ENCODE results near the gene SGCD. TPM values are rescaled to one million over a fixed set of nuclear protein-coding genes. Genes with fewer than 3 reads are reported as not detected.
"Not testable (repeated sequence)": the region's sequence is repeated elsewhere in the genome, so short reads cannot be mapped to it uniquely, and the experiment has no call there.

The SGCD gene
- total and polyA plus RNA-seq, 4 experiments from 2014 or later, result not detected

DNA sequence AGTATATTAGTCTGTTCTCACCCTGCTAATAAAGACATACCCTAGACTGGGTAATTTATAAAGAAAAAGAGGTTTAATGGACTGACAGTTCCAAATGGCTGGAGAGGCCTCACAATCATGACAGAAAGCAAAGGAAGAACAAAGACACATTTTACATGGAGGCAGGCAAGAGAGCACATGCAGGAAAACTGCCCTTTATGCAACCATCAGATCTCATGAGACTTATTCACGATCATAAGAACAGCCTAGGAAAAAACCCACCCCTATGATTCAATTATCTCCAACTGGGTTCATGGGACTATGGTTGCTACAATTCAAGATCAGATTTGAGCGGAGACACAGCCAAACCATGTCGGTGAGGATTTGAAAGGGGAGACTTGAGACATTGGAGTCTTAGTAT is 270.3 kb downstream of the SGCD start:
- Histone ChIP-seq H3K27me3 (ENCODE audit: insufficient read depth, low read length) (no peaks in the 10 kb centered on the region), H3K4me3 (ENCODE audit: low read length in 2 of 2) (no peak overlapping the region), H3K9me3 (ENCODE audit: control insufficient read depth in 1 of 2, low read length in 2 of 2) (no peaks in the 10 kb centered on the region), H3K4me1 (ENCODE audit: insufficient read depth, low read length) (no peaks in the 10 kb centered on the region), H3K27ac (ENCODE audit: low read depth, low read length) (no peak overlapping the region), H3K36me3 (ENCODE audit: insufficient read depth, low read length) (no peaks in the 10 kb centered on the region)
- DNase-seq, result no peak
- Mint-ChIP-seq H3K27me3 (peaks cover 10 to 14% of the 10 kb centered on the region in 2 donors), H3K27ac (no peak overlapping the region), H3K36me3 (no peaks in the 10 kb centered on the region), H3K9me3 (peaks cover 2 to 16% (median 9%) of the 10 kb centered on the region in 8 donors), H3K4me3 (no peak overlapping the region), H3K4me1 (no peaks in the 10 kb centered on the region)
- ChIA-PET POLR2A (ENCODE audit: partially characterized antibody) (no interaction called here), CTCF (ENCODE audit: partially characterized antibody) (no interaction called here)
- intact Hi-C loops (cut with micrococcal nuclease), result no loop called here

DNA sequence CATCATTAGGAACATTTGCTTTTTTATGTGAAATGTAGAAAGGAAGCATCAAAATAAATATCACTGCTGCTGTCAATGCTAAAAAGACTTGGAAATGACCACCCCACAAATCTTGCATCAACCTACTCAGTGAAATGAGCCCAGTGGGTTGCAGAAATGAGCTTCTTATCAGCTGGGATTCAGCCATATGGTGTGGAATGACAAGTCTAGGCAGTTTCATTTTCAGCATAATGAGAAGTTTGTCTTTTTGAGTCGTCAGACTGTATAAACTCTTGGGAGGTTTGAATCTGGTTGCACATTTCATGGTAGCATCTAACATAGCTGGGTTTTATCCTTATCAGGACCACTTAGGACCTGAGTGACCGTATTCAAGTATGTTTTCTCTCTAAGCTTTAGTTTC is 272.0 kb downstream of the SGCD start:
- Mint-ChIP-seq H3K4me1 (no peaks in the 10 kb centered on the region), H3K27me3 (peaks cover 3 to 8% of the 10 kb centered on the region in 2 donors), H3K9me3 (peaks cover 2 to 27% (median 13%) of the 10 kb centered on the region in 8 donors), H3K36me3 (no peaks in the 10 kb centered on the region), H3K4me3 (no peak overlapping the region), H3K27ac (no peak overlapping the region)
- Histone ChIP-seq H3K9me3 (ENCODE audit: control insufficient read depth in 1 of 2, low read length in 2 of 2) (no peaks in the 10 kb centered on the region), H3K36me3 (ENCODE audit: insufficient read depth, low read length) (no peaks in the 10 kb centered on the region), H3K4me3 (ENCODE audit: low read length in 2 of 2) (no peak overlapping the region), H3K4me1 (ENCODE audit: insufficient read depth, low read length) (no peaks in the 10 kb centered on the region), H3K27ac (ENCODE audit: low read depth, low read length) (no peak overlapping the region), H3K27me3 (ENCODE audit: insufficient read depth, low read length) (no peaks in the 10 kb centered on the region)
- POLR2A ChIA-PET (ENCODE audit: partially characterized antibody), result no interaction called here
- CTCF ChIA-PET (ENCODE audit: partially characterized antibody), result no interaction called here
- DNase-seq, result no peak
- intact Hi-C loops (cut with micrococcal nuclease), result no loop called here

DNA sequence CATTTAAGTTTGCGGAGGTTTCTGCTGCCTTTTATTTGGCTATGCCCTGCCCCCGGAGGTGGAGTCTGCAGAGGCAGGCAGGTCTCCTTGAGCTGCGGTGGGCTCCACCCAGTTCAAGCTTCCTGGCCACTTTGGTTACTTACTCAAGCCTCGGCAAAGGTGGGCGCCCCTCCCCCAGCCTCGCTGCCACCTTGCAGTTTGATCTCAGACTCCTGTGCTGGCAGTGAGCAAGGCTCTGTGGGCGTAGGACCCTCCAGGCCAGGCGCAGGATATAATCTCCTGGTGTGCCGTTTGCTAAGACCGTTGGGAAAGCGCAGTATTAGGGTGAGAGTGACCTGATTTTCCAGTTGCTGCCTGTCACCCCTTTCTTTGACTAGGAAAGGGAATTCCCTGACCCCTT is 283.6 kb downstream of the SGCD start:
- H3K27ac ChIP-seq (ENCODE audit: low read depth, low read length); H3K4me3 ChIP-seq (ENCODE audit: low read length in 2 of 2); POLR2A ChIA-PET (ENCODE audit: partially characterized antibody); H3K4me1 Mint-ChIP-seq; H3K36me3 ChIP-seq (ENCODE audit: insufficient read depth, low read length); intact Hi-C loops (cut with micrococcal nuclease); DNase-seq; H3K9me3 ChIP-seq (ENCODE audit: control insufficient read depth in 1 of 2, low read length in 2 of 2); H3K4me1 ChIP-seq (ENCODE audit: insufficient read depth, low read length); H3K27me3 Mint-ChIP-seq; H3K4me3 Mint-ChIP-seq; H3K27me3 ChIP-seq (ENCODE audit: insufficient read depth, low read length); H3K36me3 Mint-ChIP-seq; H3K27ac Mint-ChIP-seq; CTCF ChIA-PET (ENCODE audit: partially characterized antibody): not testable (repeated sequence)
- H3K9me3 Mint-ChIP-seq, result peaks cover 2 to 44% (median 38%) of the 10 kb centered on the region in 8 donors

DNA sequence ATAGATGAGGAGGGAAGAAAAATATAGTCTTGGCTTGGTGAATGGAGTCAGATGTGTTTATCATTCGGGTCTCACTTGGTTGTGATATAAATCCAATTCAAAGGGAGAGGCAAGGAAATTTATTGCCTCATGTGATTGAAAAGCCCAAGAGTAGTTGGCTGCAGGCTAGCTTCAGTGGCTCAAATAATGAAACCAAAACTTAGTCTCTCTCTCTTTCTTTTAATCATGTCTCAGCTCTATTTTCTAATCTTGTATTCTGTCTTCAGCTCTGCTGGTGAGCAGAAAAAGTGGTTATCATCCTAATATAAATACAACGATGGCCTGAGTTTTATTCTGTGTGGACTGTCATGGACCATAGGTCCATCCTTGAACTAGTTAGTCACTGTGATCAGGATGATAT is 288.9 kb downstream of the SGCD start:
- H3K27ac ChIP-seq (ENCODE audit: low read depth, low read length), result no peak overlapping the region
- H3K4me1 ChIP-seq (ENCODE audit: insufficient read depth, low read length), result no peaks in the 10 kb centered on the region
- no peak overlapping the region for H3K4me3 Mint-ChIP-seq
- ChIA-PET CTCF (ENCODE audit: partially characterized antibody) (no interaction called here), POLR2A (ENCODE audit: partially characterized antibody) (no interaction called here)
- peaks cover 0 to 29% (median 22%) of the 10 kb centered on the region in 8 donors for H3K9me3 Mint-ChIP-seq
- H3K27me3 ChIP-seq (ENCODE audit: insufficient read depth, low read length), result no peaks in the 10 kb centered on the region
- no peak overlapping the region for H3K27ac Mint-ChIP-seq
- DNase-seq, result no peak
- peaks cover 1 to 8% of the 10 kb centered on the region in 2 donors for H3K36me3 Mint-ChIP-seq
- peaks cover 0 to 8% of the 10 kb centered on the region in 2 donors for H3K27me3 Mint-ChIP-seq
- no peak overlapping the region for H3K4me3 ChIP-seq (ENCODE audit: low read length in 2 of 2)
- H3K36me3 ChIP-seq (ENCODE audit: insufficient read depth, low read length), result no peaks in the 10 kb centered on the region
- H3K4me1 Mint-ChIP-seq, result peaks cover 0 to 1% (median 0%) of the 10 kb centered on the region in 4 donors
- intact Hi-C loops (cut with micrococcal nuclease), result no loop called here
- H3K9me3 ChIP-seq (ENCODE audit: control insufficient read depth in 1 of 2, low read length in 2 of 2), result no peaks in the 10 kb centered on the region

DNA sequence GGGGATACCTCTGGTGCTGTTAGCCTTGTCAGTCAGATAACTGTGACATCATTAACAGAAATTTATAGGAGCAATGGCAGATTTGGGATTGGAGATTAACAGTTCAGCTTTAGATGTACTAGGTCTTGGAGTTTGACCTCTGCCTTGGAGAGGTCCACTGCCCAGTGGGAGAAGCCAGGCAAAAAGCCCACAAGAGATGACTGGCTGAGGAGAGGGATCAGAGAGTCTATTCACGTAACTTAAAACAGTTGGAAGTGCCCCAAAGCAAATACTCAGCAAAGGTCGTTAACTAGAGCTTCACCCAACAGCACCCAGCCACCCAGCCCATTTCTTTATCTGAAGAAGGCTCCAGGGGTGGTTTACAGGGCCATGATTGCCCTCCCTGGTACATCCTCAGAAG is 290.5 kb downstream of the SGCD start:
- Histone ChIP-seq H3K4me1 (ENCODE audit: insufficient read depth, low read length) (no peaks in the 10 kb centered on the region), H3K27ac (ENCODE audit: low read depth, low read length) (no peak overlapping the region), H3K4me3 (ENCODE audit: low read length in 2 of 2) (no peak overlapping the region), H3K36me3 (ENCODE audit: insufficient read depth, low read length) (no peaks in the 10 kb centered on the region), H3K9me3 (ENCODE audit: control insufficient read depth in 1 of 2, low read length in 2 of 2) (no peaks in the 10 kb centered on the region), H3K27me3 (ENCODE audit: insufficient read depth, low read length) (no peaks in the 10 kb centered on the region)
- peaks cover 0 to 15% (median 7%) of the 10 kb centered on the region in 8 donors for H3K9me3 Mint-ChIP-seq
- H3K4me1 Mint-ChIP-seq, result peaks cover 0 to 1% (median 0%) of the 10 kb centered on the region in 4 donors
- H3K27me3 Mint-ChIP-seq, result peaks cover 0 to 8% of the 10 kb centered on the region in 2 donors
- POLR2A ChIA-PET (ENCODE audit: partially characterized antibody), result no interaction called here
- intact Hi-C loops (cut with micrococcal nuclease), result no loop called here
- no peak overlapping the region for H3K4me3 Mint-ChIP-seq
- H3K36me3 Mint-ChIP-seq, result no peaks in the 10 kb centered on the region
- no peak for DNase-seq
- CTCF ChIA-PET (ENCODE audit: partially characterized antibody), result no interaction called here
- H3K27ac Mint-ChIP-seq, result no peak overlapping the region

DNA sequence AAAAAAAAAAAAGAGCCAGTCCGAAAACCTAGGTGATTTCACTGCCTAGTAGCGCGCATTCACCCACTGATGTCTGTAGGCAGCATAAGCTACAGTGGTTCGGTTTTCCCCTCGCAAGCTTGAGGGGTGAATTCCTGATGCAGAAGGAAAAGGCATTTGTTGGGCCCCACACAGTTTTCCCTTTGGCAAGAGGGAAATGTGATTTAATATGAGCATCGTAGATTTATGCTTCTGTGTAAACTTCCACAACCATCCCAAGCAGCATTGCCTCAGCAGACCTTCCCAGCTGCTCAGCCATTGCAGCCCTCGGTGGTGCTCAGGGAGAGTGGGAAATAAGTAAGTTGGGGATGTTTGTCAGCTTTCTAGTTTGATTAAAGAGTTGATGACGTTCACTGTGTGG is 291.6 kb downstream of the SGCD start:
- H3K9me3 Mint-ChIP-seq, result peaks cover 0 to 11% (median 0%) of the 10 kb centered on the region in 8 donors
- no peak overlapping the region for H3K27ac ChIP-seq (ENCODE audit: low read depth, low read length)

DNA sequence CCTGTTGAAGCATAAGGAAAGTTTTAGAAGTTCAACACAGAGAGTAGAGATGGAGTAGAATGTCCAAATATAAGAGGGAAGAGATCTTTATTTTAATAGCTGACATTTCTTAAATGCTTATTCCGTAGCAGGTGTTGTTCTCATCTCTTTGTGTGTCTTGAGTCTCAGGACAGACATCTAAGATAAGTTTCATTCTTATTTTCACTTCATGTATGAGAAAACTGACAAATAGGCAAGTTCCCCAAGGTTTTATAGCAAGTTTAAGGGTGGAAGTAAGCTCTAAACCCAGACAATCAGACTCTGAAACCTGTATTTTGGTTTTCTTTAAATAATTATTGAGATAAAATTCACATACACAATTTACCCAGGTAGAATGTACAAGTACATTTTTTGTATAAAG is 294.8 kb downstream of the SGCD start:
- peaks cover 0 to 13% of the 10 kb centered on the region in 2 donors for H3K27me3 Mint-ChIP-seq
- Histone ChIP-seq H3K4me1 (ENCODE audit: insufficient read depth, low read length) (no peaks in the 10 kb centered on the region), H3K36me3 (ENCODE audit: insufficient read depth, low read length) (no peaks in the 10 kb centered on the region), H3K27me3 (ENCODE audit: insufficient read depth, low read length) (no peaks in the 10 kb centered on the region), H3K27ac (ENCODE audit: low read depth, low read length) (no peak overlapping the region), H3K9me3 (ENCODE audit: control insufficient read depth in 1 of 2, low read length in 2 of 2) (no peaks in the 10 kb centered on the region), H3K4me3 (ENCODE audit: low read length in 2 of 2) (no peak overlapping the region)
- no peaks in the 10 kb centered on the region for H3K36me3 Mint-ChIP-seq
- H3K4me1 Mint-ChIP-seq, result no peaks in the 10 kb centered on the region
- no peak overlapping the region for H3K4me3 Mint-ChIP-seq
- intact Hi-C loops (cut with micrococcal nuclease), result no loop called here
- no peak overlapping the region for H3K27ac Mint-ChIP-seq
- no peaks in the 10 kb centered on the region for H3K9me3 Mint-ChIP-seq
- POLR2A ChIA-PET (ENCODE audit: partially characterized antibody), result no interaction called here
- CTCF ChIA-PET (ENCODE audit: partially characterized antibody), result no interaction called here
- DNase-seq, result no peak

More for the DNA sequence above, 291.6 kb downstream of the SGCD start:
- POLR2A ChIA-PET (ENCODE audit: partially characterized antibody), result no interaction called here
- no peak overlapping the region for H3K27ac Mint-ChIP-seq
- H3K27me3 ChIP-seq (ENCODE audit: insufficient read depth, low read length), result no peaks in the 10 kb centered on the region
- no peaks in the 10 kb centered on the region for H3K4me1 ChIP-seq (ENCODE audit: insufficient read depth, low read length)
- CTCF ChIA-PET (ENCODE audit: partially characterized antibody), result no interaction called here
- H3K27me3 Mint-ChIP-seq, result peaks cover 0 to 8% of the 10 kb centered on the region in 2 donors
- intact Hi-C loops (cut with micrococcal nuclease), result no loop called here
- H3K4me3 Mint-ChIP-seq, result no peak overlapping the region
- H3K9me3 ChIP-seq (ENCODE audit: control insufficient read depth in 1 of 2, low read length in 2 of 2), result no peaks in the 10 kb centered on the region
- DNase-seq, result no peak
- H3K36me3 Mint-ChIP-seq, result no peaks in the 10 kb centered on the region
- H3K36me3 ChIP-seq (ENCODE audit: insufficient read depth, low read length), result no peaks in the 10 kb centered on the region
- peaks cover 0 to 1% (median 0%) of the 10 kb centered on the region in 4 donors for H3K4me1 Mint-ChIP-seq
- no peak overlapping the region for H3K4me3 ChIP-seq (ENCODE audit: low read length in 2 of 2)

DNA sequence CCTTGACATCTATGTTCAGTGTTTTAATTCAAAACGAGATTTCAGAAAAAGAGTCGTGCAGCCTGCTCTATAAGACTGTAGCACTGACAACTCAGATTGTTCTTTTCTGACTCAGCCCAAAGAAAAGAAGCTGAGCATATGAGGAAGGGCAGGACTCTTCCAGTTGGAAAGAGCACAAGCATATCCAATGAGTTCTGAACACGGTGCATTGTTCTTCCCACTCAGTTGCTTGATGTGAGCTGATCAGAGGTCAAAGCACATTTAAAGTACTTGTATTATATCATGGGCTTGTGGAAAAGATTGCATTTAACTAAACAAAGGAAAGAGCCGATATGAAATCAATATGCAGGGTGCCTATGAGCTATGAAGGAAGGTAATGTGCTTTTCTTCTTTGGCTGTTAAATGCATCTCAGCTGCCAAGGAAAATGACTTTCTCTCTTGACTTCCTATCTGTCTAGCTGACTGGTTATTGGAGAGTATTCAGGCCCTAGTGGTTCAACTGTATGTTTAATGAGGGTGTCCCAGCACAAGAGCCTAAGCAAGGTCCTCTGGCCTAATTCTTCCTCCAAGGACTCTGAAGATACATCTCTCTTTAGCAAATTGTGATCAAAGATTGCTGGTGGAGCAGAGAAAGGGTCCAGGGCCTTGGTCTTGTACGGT is 296.5 kb downstream of the SGCD start:
- Histone ChIP-seq H3K27ac (ENCODE audit: low read depth, low read length) (no peak overlapping the region), H3K9me3 (ENCODE audit: control insufficient read depth in 1 of 2, low read length in 2 of 2) (no peaks in the 10 kb centered on the region), H3K36me3 (ENCODE audit: insufficient read depth, low read length) (no peaks in the 10 kb centered on the region), H3K4me1 (ENCODE audit: insufficient read depth, low read length) (no peaks in the 10 kb centered on the region), H3K4me3 (ENCODE audit: low read length in 2 of 2) (no peak overlapping the region), H3K27me3 (ENCODE audit: insufficient read depth, low read length) (no peaks in the 10 kb centered on the region)
- Mint-ChIP-seq H3K27ac (no peak overlapping the region), H3K27me3 (peaks cover 0 to 7% of the 10 kb centered on the region in 2 donors), H3K4me3 (no peak overlapping the region), H3K36me3 (no peaks in the 10 kb centered on the region), H3K4me1 (no peaks in the 10 kb centered on the region), H3K9me3 (no peaks in the 10 kb centered on the region)
- DNase-seq, result no peak
- intact Hi-C loops (cut with micrococcal nuclease), result no loop called here
- ChIA-PET CTCF (ENCODE audit: partially characterized antibody) (no interaction called here), POLR2A (ENCODE audit: partially characterized antibody) (no interaction called here)

All from CD4-positive, alpha-beta memory T cell (primary cell).